Prostate gland (tissue), 2 donors: Measurements from ENCODE around the gene PRDM16. TPM values are rescaled to one million over a fixed set of nuclear protein-coding genes. Genes with fewer than 3 reads are reported as not detected.

Experiments used
- DNase-seq: peaks from one replicate; pipeline ENCODE4 v3.0.0-alpha.2; 2019; ENCODE audit warnings: low spot score
- H3K27ac ChIP-seq, 2 donors: fragments of 200-600 bp; sonication (generic); 2 replicates each; pipeline ENCODE4 v1.5.1; 2017 to 2019
- H3K27me3 ChIP-seq: fragments of 200-600 bp; sonication (generic); replicated peaks from 2 replicates; pipeline ENCODE4 v1.5.1; 2019; ENCODE audit not compliant: insufficient read depth
- H3K36me3 ChIP-seq, 2 donors: fragments of 200-600 bp; sonication (generic); 1 replicate in 1 of 2; 2 replicates in 1 of 2; pipeline versions ENCODE4 v1.5.1 to v1.8.1; 2017 to 2019
- H3K4me1 ChIP-seq: fragments of 200-600 bp; sonication (generic); replicated peaks from 2 replicates; pipeline ENCODE4 v1.5.1; 2019
- H3K4me3 ChIP-seq, 2 donors: fragments of 200-600 bp; sonication (generic); 2 replicates each; pipeline ENCODE4 v1.5.1; 2017 to 2019
- H3K9me3 ChIP-seq: fragments of 200-600 bp; sonication (generic); 2 replicates; pipeline ENCODE4 v1.5.1; 2017
- CTCF ChIP-seq, 4 experiments: fragments of 200-600 bp in 2 of 4; fragments of 450-650 bp in 2 of 4; sonication (generic) in 2 of 4; IDR thresholded peaks; 1 replicate in 3 of 4; 2 replicates in 1 of 4; pipeline ENCODE4 v1.5.1; 2016 to 2019; ENCODE audit warnings: antibody characterized with exemption in 4 of 4, mild to moderate bottlenecking in 2 of 4, moderate library complexity in 2 of 4
- POLR2A ChIP-seq: fragments of 450-650 bp; IDR thresholded peaks from one replicate; pipeline ENCODE4 v1.6.1; 2016; ENCODE audit warnings: antibody characterized with exemption, mild to moderate bottlenecking
- POLR2AphosphoS5 ChIP-seq: sonication (generic); formaldehyde crosslinking; IDR thresholded peaks from one replicate; pipeline ENCODE4 v1.6.1; 2017; ENCODE audit warnings: antibody characterized with exemption
- WGBS: methylation state at CpG from one replicate; pipeline ENCODE4 v1.1.5; 2018; 5-methylcytosine and 5-hydroxymethylcytosine counted together
- intact Hi-C: fragments of 100-400 bp; cut with DNase I; formaldehyde crosslinking; loops from one replicate; pipeline ENCODE4 v1.14.2; 2022
- total RNA-seq, 2 donors: library from RNA; depleted of rRNA; stranded (reverse); fragments of >200 nt; gene quantifications; one replicate each; pipeline ENCODE4 v1.1.0, GENCODE V29; 2016

PRDM16 gene
- total RNA-seq, 2 donors from 2014 or later = 0.23 to 6.5 TPM

GRCh38 chr1:3465091-3465934 is 396.3 kb downstream of the PRDM16 start:
- H3K36me3 ChIP-seq = no peaks in the 10 kb centered on the region
- H3K4me1 ChIP-seq = peaks cover 5% of the 10 kb centered on the region
- peak; percentile 74 for DNase-seq
- WGBS = 42% methylated on average over 26 of the region's 28 CpGs
- intact Hi-C loops = no loop called here
- H3K27ac ChIP-seq = peak overlapping the region; percentile 1 to 61
- H3K9me3 ChIP-seq = no peaks in the 10 kb centered on the region
- no peaks in the 10 kb centered on the region for H3K27me3 ChIP-seq
- TF ChIP-seq POLR2A (no peak), POLR2AphosphoS5 (peak; percentile 62)
- no peak overlapping the region for H3K4me3 ChIP-seq

- Histone ChIP-seq H3K9me3 (no peaks in the 10 kb centered on the region), H3K27me3 (no peaks in the 10 kb centered on the region), H3K36me3 (no peaks in the 10 kb centered on the region), H3K4me1 (no peaks in the 10 kb centered on the region), H3K27ac (peak overlapping the region; percentile 1 to 61), H3K4me3 (no peak overlapping the region)
- intact Hi-C loops = no loop called here
- 81% methylated on average over 17 of the region's 17 CpGs for WGBS
- DNase-seq = no peak
- no peak for TF ChIP-seq POLR2AphosphoS5
- no peak for TF ChIP-seq CTCF (IDR thresholded peaks at IDR 0.05)
- no peak for TF ChIP-seq POLR2A
These were observed 396.9 kb downstream of the PRDM16 start for GRCh38 chr1:3465935-3466321.

- no peak overlapping the region for H3K4me3 ChIP-seq
- no peak for TF ChIP-seq POLR2AphosphoS5
- no peak for TF ChIP-seq CTCF (IDR thresholded peaks at IDR 0.05)
- no peak for TF ChIP-seq POLR2A
- H3K27me3 ChIP-seq = no peaks in the 10 kb centered on the region
- H3K27ac ChIP-seq = peak overlapping the region; percentile 1 to 61
- WGBS = 85% methylated on average over 16 of the region's 16 CpGs
- no peaks in the 10 kb centered on the region for H3K36me3 ChIP-seq
- H3K9me3 ChIP-seq = no peaks in the 10 kb centered on the region
- no peaks in the 10 kb centered on the region for H3K4me1 ChIP-seq
- no peak for DNase-seq
- intact Hi-C loops = no loop called here
These were observed 397.5 kb downstream of the PRDM16 start for GRCh38 chr1:3466366-3467075.

GRCh38 chr1:3467096-3468036 is 398.4 kb downstream of the PRDM16 start:
- Histone ChIP-seq H3K27ac (no peak overlapping the region), H3K4me1 (no peaks in the 10 kb centered on the region), H3K4me3 (no peak overlapping the region), H3K9me3 (no peaks in the 10 kb centered on the region), H3K27me3 (no peaks in the 10 kb centered on the region), H3K36me3 (no peaks in the 10 kb centered on the region)
- no peak for TF ChIP-seq POLR2A
- no peak for TF ChIP-seq POLR2AphosphoS5
- no peak for TF ChIP-seq CTCF (IDR thresholded peaks at IDR 0.05)
- intact Hi-C loops = no loop called here
- no peak for DNase-seq
- WGBS = 82% methylated on average over 29 of the region's 35 CpGs
